Endometrial microvascular endothelial cells (primary cell): ENCODE results near the gene PCDHGB6. TPM values are rescaled to one million over a fixed set of nuclear protein-coding genes. Genes with fewer than 3 reads are reported as not detected.
"Not testable (repeated sequence)": the region's sequence is repeated elsewhere in the genome, so short reads cannot be mapped to it uniquely, and the experiment has no call there.

Source experiments
- in situ Hi-C: cut with HindIII; loops from 2 replicates; pipeline ENCODE4 v1.10.0; 2017; ENCODE audit warnings: low sequenced_read_pairs, low pct_unique_long_range_greater_than_20kb; ENCODE audit errors: inconsistent ontology term
- total RNA-seq: library from RNA; depleted of rRNA; stranded (reverse); fragments of >200 nt; gene quantifications from one replicate; pipeline ENCODE4 v1.2.3, GENCODE V29; 2015; ENCODE audit errors: inconsistent ontology term

PCDHGB6 gene
- total RNA-seq = 1.0 TPM

- in situ Hi-C loops = not testable (repeated sequence)
Measured at GRCh38 chr5:141407790-141408505, at the start of gene PCDHGB6. Gene PCDHGB6 (plus strand): TSS chr5:141408021. CDS start chr5:141408203, 182 bp downstream.

DNA sequence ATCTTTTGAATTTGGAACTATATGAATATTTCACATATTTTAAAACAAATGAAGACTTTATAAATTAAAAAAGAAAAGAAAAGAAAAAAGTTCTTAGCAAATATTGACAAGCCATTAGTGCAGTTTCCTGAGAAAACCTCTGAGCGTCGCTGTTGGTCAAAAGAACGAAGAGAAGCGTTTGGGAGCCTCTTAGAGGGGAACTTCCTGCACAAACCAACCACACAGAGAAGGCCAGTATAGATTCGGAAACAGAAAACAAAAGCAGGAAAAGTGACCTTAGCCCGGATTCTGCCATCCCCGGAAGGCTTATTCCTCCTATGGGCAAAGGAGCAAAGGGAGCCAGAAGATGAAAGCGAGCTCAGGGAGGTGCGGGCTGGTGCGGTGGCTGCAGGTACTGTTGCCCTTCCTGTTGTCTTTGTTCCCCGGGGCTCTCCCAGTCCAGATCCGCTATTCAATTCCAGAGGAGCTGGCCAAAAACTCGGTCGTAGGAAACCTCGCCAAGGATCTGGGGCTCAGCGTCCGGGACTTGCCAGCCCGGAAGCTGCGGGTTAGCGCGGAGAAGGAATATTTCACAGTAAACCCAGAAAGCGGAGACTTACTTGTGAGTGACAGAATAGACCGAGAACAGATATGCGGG is 47.9 kb upstream of the PCDHGB6 start, which contains the start of gene PCDHGB2:
Gene PCDHGB2 (plus strand): TSS at position 205 of the 637 bp plus-strand sequence. CDS start 142 bp downstream, at position 347.
- in situ Hi-C loops = no loop called here

DNA sequence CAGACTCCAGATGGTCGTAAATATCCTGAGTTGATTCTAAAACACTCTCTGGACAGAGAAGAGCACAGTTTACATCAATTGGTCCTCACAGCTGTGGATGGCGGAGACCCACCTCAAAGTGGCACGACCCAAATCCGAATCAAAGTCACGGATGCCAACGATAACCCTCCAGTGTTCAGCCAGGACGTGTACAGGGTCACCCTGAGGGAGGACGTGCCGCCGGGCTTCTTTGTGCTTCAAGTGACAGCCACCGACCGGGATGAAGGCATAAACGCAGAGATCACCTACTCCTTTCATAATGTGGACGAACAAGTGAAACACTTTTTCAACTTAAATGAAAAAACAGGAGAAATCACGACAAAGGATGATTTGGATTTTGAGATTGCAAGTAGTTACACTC is 47.1 kb upstream of the PCDHGB6 start:
- in situ Hi-C loops = no loop called here

- in situ Hi-C loops = no loop called here
Measured at GRCh38 chr5:141362719-141363118, 45.1 kb upstream of the PCDHGB6 start.

DNA sequence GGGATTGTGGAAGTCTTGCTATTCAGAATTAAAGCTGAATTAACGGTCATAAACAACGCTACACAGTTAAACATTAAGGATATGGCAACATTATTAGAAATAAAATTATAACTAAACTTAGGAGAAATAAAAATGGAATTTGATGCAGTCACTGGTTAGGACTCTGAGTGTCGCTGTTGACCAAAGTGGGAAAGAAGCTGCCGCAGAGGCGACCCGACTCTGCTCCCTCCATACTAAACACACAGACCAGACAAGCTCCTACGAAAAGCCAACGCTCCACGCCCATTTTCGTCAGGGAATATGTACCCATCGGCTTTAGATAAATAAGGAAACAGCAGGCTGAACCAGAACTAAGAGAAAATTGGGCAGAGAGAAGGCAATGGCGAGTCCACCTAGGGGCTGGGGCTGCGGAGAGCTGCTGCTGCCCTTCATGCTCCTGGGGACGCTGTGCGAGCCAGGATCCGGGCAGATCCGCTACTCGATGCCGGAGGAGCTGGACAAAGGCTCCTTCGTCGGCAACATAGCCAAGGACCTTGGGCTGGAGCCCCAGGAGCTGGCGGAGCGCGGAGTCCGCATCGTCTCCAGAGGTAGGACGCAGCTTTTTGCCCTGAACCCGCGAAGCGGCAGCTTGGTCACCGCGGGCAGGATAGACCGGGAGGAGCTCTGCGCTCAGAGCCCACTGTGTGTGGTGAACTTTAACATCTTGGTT is 43.7 kb upstream of the PCDHGB6 start, which contains the start of gene PCDHGA5:
Gene PCDHGA5 (plus strand): TSS at position 211 of the 709 bp plus-strand sequence. CDS start 169 bp downstream, at position 380.
- in situ Hi-C loops = no loop called here

- in situ Hi-C loops = no loop called here
Measured at GRCh38 chr5:141366016-141366896, 41.6 kb upstream of the PCDHGB6 start.

DNA sequence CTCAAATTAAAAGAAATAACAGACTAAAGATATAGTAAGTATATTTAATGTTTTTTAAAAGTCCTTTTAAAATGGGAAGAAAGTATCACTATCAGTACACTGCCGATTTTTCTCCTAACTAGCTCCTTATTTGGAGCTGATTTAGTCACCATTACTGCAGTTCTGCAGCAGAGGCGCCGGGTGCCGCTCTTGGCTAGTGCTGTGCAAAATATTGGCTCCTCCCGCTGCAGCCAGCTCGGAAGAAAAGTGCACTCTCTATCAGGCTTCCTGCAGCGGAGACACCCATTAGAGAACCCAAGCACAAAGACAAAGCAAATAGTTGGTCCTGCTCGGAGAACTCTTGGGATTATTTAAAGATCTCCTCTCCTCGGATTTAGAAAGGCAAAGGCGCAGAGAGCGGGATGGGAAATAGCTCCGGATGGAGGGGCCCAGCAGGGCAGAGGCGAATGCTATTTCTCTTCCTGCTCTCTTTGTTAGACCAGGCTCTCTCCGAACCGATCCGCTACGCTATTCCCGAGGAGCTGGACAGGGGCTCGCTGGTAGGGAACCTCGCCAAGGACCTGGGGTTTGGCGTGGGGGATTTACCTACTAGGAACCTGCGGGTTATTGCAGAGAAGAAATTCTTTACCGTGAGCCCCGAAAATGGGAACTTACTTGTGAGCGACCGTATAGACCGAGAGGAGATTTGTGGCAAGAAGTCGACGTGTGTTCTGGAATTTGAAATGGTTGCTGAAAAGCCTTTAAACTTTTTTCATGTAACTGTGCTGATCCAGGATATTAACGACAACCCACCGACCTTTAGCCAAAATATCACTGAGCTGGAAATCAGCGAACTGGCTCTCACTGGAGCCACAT is 37.6 kb upstream of the PCDHGB6 start, which contains the start of gene PCDHGB3:
Gene PCDHGB3 (plus strand): TSS at position 249 of the 855 bp plus-strand sequence. CDS start 153 bp downstream, at position 402.
- in situ Hi-C loops = no loop called here

DNA sequence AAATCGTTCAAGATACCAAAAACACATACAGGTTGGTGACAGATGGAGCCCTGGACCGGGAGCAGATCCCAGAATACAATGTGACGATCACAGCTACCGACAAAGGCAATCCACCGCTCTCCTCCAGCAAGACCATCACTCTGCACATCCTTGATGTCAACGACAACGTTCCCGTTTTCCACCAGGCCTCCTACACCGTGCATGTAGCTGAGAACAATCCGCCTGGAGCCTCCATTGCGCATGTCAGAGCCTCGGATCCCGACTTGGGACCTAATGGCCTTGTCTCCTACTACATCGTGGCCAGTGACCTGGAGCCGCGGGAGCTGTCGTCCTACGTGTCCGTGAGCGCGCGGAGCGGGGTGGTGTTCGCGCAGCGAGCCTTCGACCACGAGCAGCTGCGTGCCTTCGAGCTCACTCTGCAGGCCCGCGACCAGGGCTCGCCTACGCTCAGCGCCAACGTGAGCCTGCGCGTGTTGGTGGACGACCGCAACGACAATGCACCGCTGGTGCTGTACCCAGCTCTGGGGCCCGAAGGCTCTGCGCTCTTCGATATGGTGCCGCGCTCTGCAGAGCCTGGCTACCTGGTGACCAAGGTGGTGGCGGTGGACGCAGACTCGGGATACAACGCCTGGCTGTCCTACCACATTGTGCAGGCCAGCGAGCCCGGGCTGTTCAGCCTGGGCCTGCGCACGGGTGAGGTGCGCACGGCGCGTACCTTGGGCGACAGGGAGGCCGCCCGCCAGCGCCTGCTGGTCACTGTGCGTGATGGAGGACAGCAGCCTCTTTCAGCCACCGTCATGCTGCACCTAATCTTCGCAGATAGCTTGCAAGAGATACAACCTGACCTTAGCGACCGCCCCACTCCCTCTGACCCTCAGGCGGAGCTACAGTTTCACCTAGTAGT is 36.0 kb upstream of the PCDHGB6 start:
- in situ Hi-C loops = no loop called here

- in situ Hi-C loops = no loop called here
Measured at GRCh38 chr5:141373673-141374317, 34.0 kb upstream of the PCDHGB6 start, which contains the start of gene PCDHGA6. Gene PCDHGA6 (plus strand): TSS chr5:141373891. CDS start chr5:141374084, 193 bp downstream.

DNA sequence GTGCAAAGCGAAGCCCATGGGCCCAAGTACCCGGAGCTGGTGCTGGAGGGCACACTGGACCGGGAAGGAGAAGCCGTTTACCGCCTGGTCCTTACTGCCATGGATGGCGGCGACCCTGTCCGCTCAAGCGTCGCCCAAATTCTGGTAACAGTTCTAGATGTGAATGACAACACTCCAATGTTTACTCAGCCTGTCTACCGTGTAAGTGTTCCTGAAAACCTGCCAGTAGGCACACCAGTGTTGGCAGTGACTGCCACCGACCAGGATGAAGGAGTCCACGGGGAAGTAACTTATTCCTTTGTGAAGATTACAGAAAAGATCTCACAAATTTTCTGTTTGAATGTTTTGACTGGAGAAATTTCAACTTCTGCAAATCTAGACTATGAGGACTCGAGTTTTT is 33.2 kb upstream of the PCDHGB6 start:
- in situ Hi-C loops = no loop called here

- in situ Hi-C loops = not testable (repeated sequence)
Measured at GRCh38 chr5:141375444-141376155, 32.2 kb upstream of the PCDHGB6 start.

DNA sequence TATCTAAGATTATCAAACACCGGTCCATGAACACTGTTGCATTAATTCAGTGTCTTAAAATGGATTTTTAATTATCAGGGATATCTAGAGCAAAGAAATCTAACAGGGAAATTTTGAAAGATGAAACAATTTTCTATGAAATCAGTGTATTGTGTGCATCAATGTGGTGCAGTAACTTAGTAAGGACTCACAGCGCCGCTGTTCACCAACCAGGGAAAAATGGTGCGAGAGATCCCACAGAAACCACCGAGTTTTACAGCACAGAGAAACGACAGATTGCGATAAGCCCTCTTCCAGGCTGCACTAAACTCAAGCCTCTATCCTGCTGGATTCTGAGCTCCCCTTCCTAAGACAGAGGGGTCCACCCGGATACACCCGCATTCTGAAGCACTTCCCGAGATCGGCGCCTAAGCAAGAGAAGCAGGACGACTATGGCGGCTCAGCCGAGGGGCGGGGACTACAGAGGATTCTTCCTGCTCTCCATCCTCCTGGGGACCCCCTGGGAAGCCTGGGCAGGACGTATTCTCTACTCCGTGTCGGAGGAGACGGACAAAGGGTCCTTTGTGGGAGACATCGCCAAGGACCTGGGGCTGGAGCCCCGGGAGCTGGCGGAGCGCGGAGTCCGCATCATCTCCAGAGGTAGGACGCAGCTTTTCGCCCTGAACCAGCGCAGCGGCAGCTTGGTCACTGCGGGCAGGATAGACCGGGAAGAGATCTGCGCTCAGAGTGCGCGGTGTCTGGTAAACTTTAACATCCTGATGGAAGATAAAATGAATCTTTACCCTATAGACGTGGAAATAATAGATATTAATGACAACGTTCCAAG is 25.1 kb upstream of the PCDHGB6 start, which contains the start of gene PCDHGA7:
Gene PCDHGA7 (plus strand): TSS at position 274 of the 826 bp plus-strand sequence. CDS start 158 bp downstream, at position 432.
- in situ Hi-C loops = no loop called here

DNA sequence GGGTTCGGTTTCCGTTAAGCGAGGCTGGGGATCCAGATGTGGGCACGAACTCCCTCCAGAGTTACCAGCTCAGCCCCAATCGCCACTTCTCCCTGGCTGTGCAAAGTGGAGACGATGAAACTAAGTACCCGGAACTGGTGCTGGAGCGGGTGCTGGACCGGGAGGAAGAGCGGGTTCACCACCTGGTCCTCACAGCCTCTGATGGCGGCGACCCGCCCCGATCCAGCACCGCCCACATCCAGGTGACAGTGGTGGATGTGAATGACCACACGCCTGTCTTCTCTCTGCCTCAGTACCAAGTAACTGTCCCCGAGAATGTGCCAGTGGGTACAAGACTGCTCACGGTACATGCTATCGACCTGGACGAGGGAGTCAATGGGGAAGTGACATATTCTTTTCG is 24.5 kb upstream of the PCDHGB6 start:
- in situ Hi-C loops = no loop called here

DNA sequence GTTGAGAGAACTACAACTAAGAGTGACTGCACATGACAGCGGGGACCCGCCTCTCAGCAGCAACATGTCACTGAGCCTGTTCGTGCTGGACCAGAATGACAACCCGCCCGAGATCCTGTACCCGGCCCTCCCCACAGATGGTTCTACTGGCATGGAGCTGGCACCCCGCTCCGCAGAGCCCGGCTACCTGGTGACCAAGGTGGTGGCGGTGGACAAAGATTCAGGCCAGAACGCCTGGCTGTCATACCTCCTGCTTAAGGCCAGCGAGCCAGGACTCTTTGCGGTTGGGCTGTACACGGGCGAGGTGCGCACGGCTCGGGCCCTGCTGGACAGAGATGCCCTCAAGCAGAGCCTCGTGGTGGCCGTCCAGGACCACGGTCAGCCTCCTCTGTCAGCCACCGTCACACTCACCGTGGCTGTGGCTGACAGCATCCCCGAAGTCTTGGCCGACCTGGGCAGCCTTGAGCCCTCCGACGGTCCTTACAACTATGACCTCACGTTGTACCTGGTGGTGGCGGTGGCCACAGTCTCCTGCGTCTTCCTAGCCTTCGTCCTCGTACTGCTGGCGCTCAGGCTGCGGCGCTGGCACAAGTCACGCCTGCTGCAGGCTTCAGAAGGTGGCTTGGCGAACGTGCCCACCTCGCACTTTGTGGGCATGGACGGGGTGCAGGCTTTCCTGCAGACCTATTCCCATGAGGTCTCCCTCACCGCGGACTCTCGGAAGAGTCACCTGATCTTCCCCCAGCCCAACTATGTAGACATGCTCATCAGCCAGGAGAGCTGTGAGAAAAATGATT is 23.2 kb upstream of the PCDHGB6 start:
- in situ Hi-C loops = no loop called here
